NT2/D1 (cell line): ENCODE results near the gene MEIOB.
A peak's percentile ranks its signal among the peaks of the same experiment; 100 is the strongest.

Experiments used
- DNase-seq: peaks from one replicate; pipeline ENCODE4 v3.0.0-alpha.2; 2011; ENCODE audit warnings: low read depth, low spot score
- H3K27me3 ChIP-seq: 2 replicates; pipeline ENCODE4 v1.6.0; 2011; ENCODE audit warnings: mild to moderate bottlenecking; ENCODE audit not compliant: insufficient read length, insufficient read depth
- H3K36me3 ChIP-seq: 2 replicates; pipeline ENCODE4 v1.6.1; 2011; ENCODE audit warnings: mild to moderate bottlenecking, low read length, mixed read lengths; ENCODE audit not compliant: insufficient read depth, insufficient read length
- H3K4me1 ChIP-seq: 2 replicates; pipeline ENCODE4 v1.5.1; 2011; ENCODE audit not compliant: insufficient read depth, insufficient read length
- H3K4me3 ChIP-seq: 2 replicates; pipeline ENCODE4 v1.5.1; 2011; ENCODE audit warnings: low read depth; ENCODE audit not compliant: insufficient read length
- H3K9ac ChIP-seq: 2 replicates; pipeline ENCODE4 v1.6.0; 2011; ENCODE audit warnings: low read depth; ENCODE audit not compliant: insufficient read length
- H3K9me3 ChIP-seq: 2 replicates; pipeline ENCODE4 v1.5.1; 2011; ENCODE audit warnings: mild to moderate bottlenecking, low read length; ENCODE audit not compliant: insufficient read depth
- SUZ12 ChIP-seq: IDR thresholded peaks from 2 replicates; pipeline ENCODE4 v1.6.1; 2011; ENCODE audit not compliant: insufficient read length, insufficient read depth; ENCODE audit errors: extremely low read depth
- YY1 ChIP-seq: IDR thresholded peaks from 2 replicates; pipeline ENCODE4 v1.6.1; 2011; ENCODE audit not compliant: insufficient read length, insufficient read depth
- ZNF274 ChIP-seq: IDR thresholded peaks from 2 replicates; pipeline ENCODE4 v1.6.1; 2011; ENCODE audit warnings: mild to moderate bottlenecking, low read depth, low read length

MEIOB gene

DNA sequence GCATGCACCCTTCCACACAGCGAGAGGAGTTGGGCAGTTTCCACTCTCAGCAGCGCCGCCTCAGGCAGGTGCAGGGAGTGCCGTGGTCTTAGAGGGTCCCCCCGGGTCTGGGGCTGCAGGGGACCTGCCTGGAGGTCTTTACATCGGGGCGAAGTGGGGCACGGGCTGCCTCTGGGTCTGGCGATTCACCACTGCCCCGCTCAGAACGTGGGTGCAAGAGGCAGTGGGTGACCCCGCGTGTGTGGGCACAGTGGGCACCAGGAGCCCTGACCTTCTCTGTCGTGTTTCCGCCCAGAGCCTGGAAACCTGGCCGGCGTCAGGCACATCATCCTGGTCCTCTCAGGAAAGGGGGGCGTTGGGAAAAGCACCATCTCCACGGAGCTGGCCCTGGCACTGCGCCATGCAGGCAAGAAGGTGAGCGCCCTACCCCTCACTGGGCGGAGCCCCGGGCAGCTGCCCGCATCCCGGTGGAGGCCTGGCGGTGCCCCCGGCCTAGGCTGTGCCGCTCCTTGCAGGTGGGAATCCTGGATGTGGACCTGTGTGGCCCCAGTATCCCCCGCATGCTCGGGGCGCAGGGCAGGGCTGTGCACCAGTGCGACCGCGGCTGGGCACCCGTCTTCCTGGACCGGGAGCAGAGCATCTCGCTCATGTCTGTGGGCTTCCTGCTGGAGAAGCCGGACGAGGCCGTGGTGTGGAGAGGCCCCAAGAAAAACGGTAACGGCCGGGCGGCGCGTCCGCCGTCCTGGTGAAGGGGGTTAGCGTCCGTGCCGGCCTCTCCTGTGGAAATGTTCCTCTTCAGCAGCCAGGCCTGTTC lies 85.5 kb downstream of the MEIOB start:
- Histone ChIP-seq H3K9me3 (no peaks in the 10 kb centered on the region), H3K36me3 (peaks cover 74% of the 10 kb centered on the region), H3K27me3 (no peaks in the 10 kb centered on the region), H3K4me3 (no peak overlapping the region), H3K9ac (no peak overlapping the region), H3K4me1 (peaks cover 2% of the 10 kb centered on the region)
- no peak for TF ChIP-seq YY1
- TF ChIP-seq SUZ12: no peak
- no peak for TF ChIP-seq ZNF274
- DNase-seq: no peak

DNA sequence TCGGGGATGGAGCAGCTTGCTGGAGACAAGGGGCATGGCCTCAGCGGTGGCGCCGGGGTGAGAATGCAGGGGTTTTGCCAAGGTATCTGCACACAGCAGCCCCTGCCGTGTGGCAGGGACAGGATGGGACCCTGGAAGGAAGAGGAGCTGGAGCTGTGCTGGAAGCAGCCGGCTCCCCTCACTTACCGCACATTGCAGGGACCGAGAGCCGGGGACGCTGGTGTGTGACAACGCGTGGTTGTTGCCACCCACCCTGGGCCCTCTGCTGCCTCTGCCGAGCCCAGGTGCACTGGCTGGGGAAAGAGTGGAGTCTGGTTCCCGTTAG lies 86.2 kb downstream of the MEIOB start:
- H3K9me3 ChIP-seq: no peaks in the 10 kb centered on the region
- H3K4me3 ChIP-seq: no peak overlapping the region
- peaks cover 8% of the 10 kb centered on the region for H3K4me1 ChIP-seq
- peaks cover 70% of the 10 kb centered on the region for H3K36me3 ChIP-seq
- H3K27me3 ChIP-seq: no peaks in the 10 kb centered on the region
- TF ChIP-seq SUZ12 (no peak), YY1 (no peak), ZNF274 (no peak)
- peak overlapping the region; percentile 32 for H3K9ac ChIP-seq
- no peak for DNase-seq

DNA sequence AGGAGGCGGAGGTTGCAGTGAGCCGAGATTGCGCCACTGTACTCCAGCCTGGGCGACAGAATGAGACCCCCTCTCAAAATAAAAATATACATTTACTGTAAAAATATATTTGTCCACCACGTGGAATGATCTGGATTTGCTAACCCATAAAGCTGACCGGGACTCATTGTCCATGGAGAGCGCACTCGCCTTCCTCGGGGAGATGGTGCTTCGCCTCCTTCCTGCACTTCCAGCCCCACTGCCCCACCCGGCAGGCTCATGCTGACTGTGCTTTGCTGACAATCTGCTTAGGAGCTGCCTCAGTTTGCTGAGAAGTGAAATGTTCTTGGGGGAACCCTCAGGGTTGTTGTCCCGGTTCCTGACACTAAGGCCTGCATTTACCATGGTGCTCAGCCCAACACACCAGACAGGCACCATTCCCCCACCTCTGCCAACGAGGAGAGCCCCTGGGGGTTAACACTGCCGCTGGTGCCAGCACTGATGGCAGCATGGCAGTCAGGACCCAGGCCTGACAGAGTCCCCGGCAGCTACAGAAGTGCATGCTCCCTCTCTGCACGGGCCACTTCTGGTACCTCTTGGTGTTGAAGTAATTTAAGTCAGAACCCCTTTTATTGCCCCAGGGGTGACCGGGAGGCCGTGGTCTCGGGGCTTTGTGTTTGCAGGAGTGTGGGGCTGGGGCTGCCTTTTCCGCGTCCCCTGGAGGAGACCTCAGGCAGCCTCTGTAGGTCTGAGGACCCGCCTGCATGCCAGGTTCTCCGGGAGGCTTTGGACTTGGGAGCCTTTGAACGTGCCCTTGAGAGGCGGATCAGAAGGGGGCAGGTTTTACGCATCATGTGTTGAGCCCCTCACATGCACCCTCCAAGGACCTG lies 86.8 kb downstream of the MEIOB start:
- DNase-seq: no peak
- H3K9ac ChIP-seq: peak overlapping the region; percentile 32
- peaks cover 9% of the 10 kb centered on the region for H3K4me1 ChIP-seq
- H3K27me3 ChIP-seq: no peaks in the 10 kb centered on the region
- no peak for TF ChIP-seq ZNF274
- TF ChIP-seq YY1: no peak
- TF ChIP-seq SUZ12: no peak
- H3K36me3 ChIP-seq: peaks cover 70% of the 10 kb centered on the region
- no peaks in the 10 kb centered on the region for H3K9me3 ChIP-seq
- no peak overlapping the region for H3K4me3 ChIP-seq
